ENCODE data around the gene FH. TPM values are rescaled to one million over a fixed set of nuclear protein-coding genes. Genes with fewer than 3 reads are reported as not detected.

Gene FH
- total and polyA plus RNA-seq, 2 donors (not counting 3 experiments of a cell fraction or from before 2014, with no cell fraction given), result 41.9 to 96.6 TPM

- Histone ChIP-seq H3K9me3 (replicated peaks; ENCODE audit: control insufficient read depth, insufficient read depth, low read length) (no peaks in the 10 kb centered on the region), H2AFZ (ENCODE audit: low read depth, low read length) (no peak overlapping the region), H3K79me2 (ENCODE audit: control insufficient read depth, insufficient read depth, low read length) (no peaks in the 10 kb centered on the region), H3K4me1 (ENCODE audit: control insufficient read depth, extremely low read depth, insufficient read depth, low read length) (peaks cover 44% of the 10 kb centered on the region), H4K20me1 (replicated peaks; ENCODE audit: control insufficient read depth, extremely low read depth, insufficient read depth, low read length) (no peaks in the 10 kb centered on the region), H3K9me1 (replicated peaks; ENCODE audit: control insufficient read depth, extremely low read depth, insufficient read depth, low read length) (no peaks in the 10 kb centered on the region), H3K9ac (replicated peaks; ENCODE audit: extremely low read depth, insufficient read depth, low read length) (no peak overlapping the region), H3K27ac (ENCODE audit: insufficient read depth, low read depth, low read length) (no peak overlapping the region), H3K4me3 (replicated peaks in 1 of 3; ENCODE audit: insufficient read depth in 1 of 3, low read depth in 1 of 3, low read length in 3 of 3) (no peak overlapping the region), H3K27me3 (ENCODE audit: control insufficient read depth in 2 of 2, insufficient read depth in 2 of 2, low read length in 2 of 2) (no peaks in the 10 kb centered on the region), H3K36me3 (ENCODE audit: control insufficient read depth in 2 of 2, extremely low read depth in 1 of 2, insufficient read depth in 2 of 2, low read length in 2 of 2) (no peaks in the 10 kb centered on the region), H3K4me2 (ENCODE audit: insufficient read depth, low read length) (no peak overlapping the region)
- intact Hi-C loops (cut with micrococcal nuclease) (no loop called here), dilution Hi-C loops (cut with MboI; ENCODE audit: extremely low pct_ligation_motif_present, low sequenced_read_pairs) (no loop called here)
- DNase-seq (ENCODE audit: low read depth, low spot score) (no peak), FAIRE-seq (no peak)
- ChIA-PET POLR2A (no interaction called here), CTCF (no interaction called here)
- no peak for TF ChIP-seq MAX (IDR thresholded peaks at IDR 0.05; ENCODE audit: insufficient read depth, insufficient read length)
- no peak for TF ChIP-seq FOS (IDR thresholded peaks at IDR 0.05; ENCODE audit: borderline replicate concordance, insufficient read depth, low read length)
- no peak for TF ChIP-seq GATA2 (IDR thresholded peaks at IDR 0.05; ENCODE audit: insufficient read depth, insufficient read length, low read depth, low read length)
- no peak for TF ChIP-seq JUN (IDR thresholded peaks at IDR 0.05; ENCODE audit: borderline replicate concordance, insufficient read depth, insufficient read length, low read depth)
- no peak for TF ChIP-seq POLR2A (IDR thresholded peaks at IDR 0.05; ENCODE audit: low read depth, low read length)
- BruUV-seq (replicated peaks), result no TSS peak
These were observed 40.3 kb downstream of the FH start for GRCh38 chr1:241479294-241479693.

GRCh38 chr1:241475671-241476070, 43.9 kb downstream of the FH start:
- BruUV-seq (replicated peaks), result no TSS peak
- TF ChIP-seq POLR2A (IDR thresholded peaks at IDR 0.05; ENCODE audit: low read depth, low read length) (no peak), GATA2 (IDR thresholded peaks at IDR 0.05; ENCODE audit: insufficient read depth, insufficient read length, low read depth, low read length) (peak; percentile 84), FOS (IDR thresholded peaks at IDR 0.05; ENCODE audit: borderline replicate concordance, insufficient read depth, low read length) (peak; percentile 91), JUN (IDR thresholded peaks at IDR 0.05; ENCODE audit: borderline replicate concordance, insufficient read depth, insufficient read length, low read depth) (peak; percentile 12), MAX (IDR thresholded peaks at IDR 0.05; ENCODE audit: insufficient read depth, insufficient read length) (no peak), EZH2 (IDR thresholded peaks at IDR 0.05; ENCODE audit: borderline replicate concordance, low read depth, low read length, severe bottlenecking) (no peak), POLR2AphosphoS5 (IDR thresholded peaks at IDR 0.05; ENCODE audit: insufficient read depth, low read depth, low read length) (peak; percentile 73)
- POLR2A ChIA-PET, result no interaction called here

More at GRCh38 chr1:241475671-241476070, 43.9 kb downstream of the FH start:
- no peaks in the 10 kb centered on the region for H3K9me1 ChIP-seq (replicated peaks; ENCODE audit: control insufficient read depth, extremely low read depth, insufficient read depth, low read length)
- no peaks in the 10 kb centered on the region for H3K79me2 ChIP-seq (ENCODE audit: control insufficient read depth, insufficient read depth, low read length)
- H3K4me2 ChIP-seq (ENCODE audit: insufficient read depth, low read length), result no peak overlapping the region
- H4K20me1 ChIP-seq (replicated peaks; ENCODE audit: control insufficient read depth, extremely low read depth, insufficient read depth, low read length), result no peaks in the 10 kb centered on the region
- no peaks in the 10 kb centered on the region for H3K36me3 ChIP-seq (ENCODE audit: control insufficient read depth in 2 of 2, extremely low read depth in 1 of 2, insufficient read depth in 2 of 2, low read length in 2 of 2)
- DNase-seq (ENCODE audit: low read depth, low spot score) (peak; percentile 51), FAIRE-seq (peak; percentile 72)
- no peak overlapping the region for H3K9ac ChIP-seq (replicated peaks; ENCODE audit: extremely low read depth, insufficient read depth, low read length)
- dilution Hi-C loops (cut with MboI; ENCODE audit: extremely low pct_ligation_motif_present, low sequenced_read_pairs) (no loop called here), intact Hi-C loops (cut with micrococcal nuclease) (loop anchor here (1.0 kb wide), 1 partner anchor 8 kb away; no protein-coding TSS in a partner anchor)
- H3K4me1 ChIP-seq (ENCODE audit: control insufficient read depth, extremely low read depth, insufficient read depth, low read length), result peaks cover 18% of the 10 kb centered on the region
- H2AFZ ChIP-seq (ENCODE audit: low read depth, low read length), result peak overlapping the region; percentile 8
- CTCF ChIA-PET, result interaction anchor here (3.1 kb wide), 1 partner anchor 10 kb away, joined by 17 read pairs; no protein-coding TSS in a partner anchor
- H3K27ac ChIP-seq (ENCODE audit: insufficient read depth, low read depth, low read length), result peak overlapping the region; percentile 39
- H3K27me3 ChIP-seq (ENCODE audit: control insufficient read depth in 2 of 2, insufficient read depth in 2 of 2, low read length in 2 of 2), result no peaks in the 10 kb centered on the region
- no peaks in the 10 kb centered on the region for H3K9me3 ChIP-seq (replicated peaks; ENCODE audit: control insufficient read depth, insufficient read depth, low read length)
- no peak overlapping the region for H3K4me3 ChIP-seq (replicated peaks in 1 of 3; ENCODE audit: insufficient read depth in 1 of 3, low read depth in 1 of 3, low read length in 3 of 3)
